GM23338 (cell line): ENCODE measurements around the gene OSBPL5.

Experiments
- CTCF ChIP-seq, 2 experiments: fragments of 200-600 bp in 1 of 2; sonication (generic) in 1 of 2; conservative IDR thresholded peaks; 2 replicates each; pipeline versions ENCODE4 v1.5.1 to v1.6.1; 2016 to 2017; ENCODE audit warnings: antibody characterized with exemption in 2 of 2, low read depth in 2 of 2, mild to moderate bottlenecking in 2 of 2, moderate library complexity in 1 of 2
- EZH2 ChIP-seq: fragments of 200-600 bp; sonication (generic); IDR thresholded peaks from one replicate; pipeline ENCODE4 v1.8.0; 2017; ENCODE audit warnings: antibody characterized with exemption, mild to moderate bottlenecking, low read depth; ENCODE audit not compliant: unreplicated experiment
- EZH2phosphoT487 ChIP-seq: fragments of 200-600 bp; sonication (generic); IDR thresholded peaks from one replicate; pipeline ENCODE4 v1.8.1; 2018; ENCODE audit warnings: antibody characterized with exemption; ENCODE audit not compliant: unreplicated experiment
- JUNB ChIP-seq: IDR thresholded peaks from one replicate; pipeline ENCODE4 v1.6.1; 2016; ENCODE audit warnings: antibody characterized with exemption; ENCODE audit not compliant: unreplicated experiment
- POLR2AphosphoS5 ChIP-seq: IDR thresholded peaks from 2 replicates; pipeline ENCODE4 v1.6.1; 2016; ENCODE audit warnings: antibody characterized with exemption, low read depth
- ZNF331 ChIP-seq: fragments of 250-450 bp; sonication (Bioruptor Pico); IDR thresholded peaks from 2 replicates; pipeline ENCODE4 v1.5.0; 2020; ENCODE audit warnings: low read depth, mild to moderate bottlenecking, moderate library complexity
- TF ChIP-seq, protein P1 (sequence below): IDR thresholded peaks from one replicate; pipeline ENCODE4 v1.6.1; 2018; ENCODE audit warnings: antibody characterized with exemption; ENCODE audit not compliant: unreplicated experiment

DNA sequence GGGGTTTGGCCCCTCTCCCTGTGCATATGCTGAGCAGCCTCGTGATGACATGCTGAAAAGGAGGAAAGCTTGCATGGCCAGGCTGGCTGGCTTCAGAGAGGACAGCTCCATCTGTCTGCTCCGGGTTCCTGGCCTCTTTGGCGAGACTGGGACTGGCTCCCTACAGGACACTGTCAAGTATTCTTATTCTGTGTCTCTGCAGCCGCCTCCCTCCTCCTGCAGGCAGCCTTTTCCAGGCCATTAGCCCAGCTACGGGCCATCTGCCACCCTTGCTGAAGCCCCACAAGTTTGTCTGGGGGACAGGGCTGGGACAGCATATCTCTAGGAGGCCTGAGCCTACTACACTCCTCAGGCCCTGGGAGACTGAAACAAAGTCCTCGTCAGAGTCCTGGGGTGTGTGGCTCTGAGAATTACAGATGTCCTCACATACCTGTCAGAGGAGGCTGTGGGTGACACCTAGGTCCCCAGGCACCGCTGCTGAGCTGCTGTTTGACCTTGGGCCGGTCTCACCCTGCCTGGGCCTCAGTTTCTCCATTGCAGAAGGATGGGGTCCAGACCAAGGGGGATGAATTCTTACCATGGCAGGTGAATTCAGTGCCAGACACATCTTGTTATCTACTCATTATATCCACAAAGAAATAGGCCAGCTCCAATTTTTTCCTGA, 42.5 kb upstream of the OSBPL5 start:
- TF ChIP-seq POLR2AphosphoS5 (no peak), CTCF (conservative IDR thresholded peaks at IDR 0.05; ENCODE audit: low read depth in 2 of 2) (no peak), JUNB (no peak), EZH2phosphoT487 (no peak), EZH2 (no peak), ZNF331 (CRISPR knock-in tag) (no peak)
- TF ChIP-seq, protein P1, sequence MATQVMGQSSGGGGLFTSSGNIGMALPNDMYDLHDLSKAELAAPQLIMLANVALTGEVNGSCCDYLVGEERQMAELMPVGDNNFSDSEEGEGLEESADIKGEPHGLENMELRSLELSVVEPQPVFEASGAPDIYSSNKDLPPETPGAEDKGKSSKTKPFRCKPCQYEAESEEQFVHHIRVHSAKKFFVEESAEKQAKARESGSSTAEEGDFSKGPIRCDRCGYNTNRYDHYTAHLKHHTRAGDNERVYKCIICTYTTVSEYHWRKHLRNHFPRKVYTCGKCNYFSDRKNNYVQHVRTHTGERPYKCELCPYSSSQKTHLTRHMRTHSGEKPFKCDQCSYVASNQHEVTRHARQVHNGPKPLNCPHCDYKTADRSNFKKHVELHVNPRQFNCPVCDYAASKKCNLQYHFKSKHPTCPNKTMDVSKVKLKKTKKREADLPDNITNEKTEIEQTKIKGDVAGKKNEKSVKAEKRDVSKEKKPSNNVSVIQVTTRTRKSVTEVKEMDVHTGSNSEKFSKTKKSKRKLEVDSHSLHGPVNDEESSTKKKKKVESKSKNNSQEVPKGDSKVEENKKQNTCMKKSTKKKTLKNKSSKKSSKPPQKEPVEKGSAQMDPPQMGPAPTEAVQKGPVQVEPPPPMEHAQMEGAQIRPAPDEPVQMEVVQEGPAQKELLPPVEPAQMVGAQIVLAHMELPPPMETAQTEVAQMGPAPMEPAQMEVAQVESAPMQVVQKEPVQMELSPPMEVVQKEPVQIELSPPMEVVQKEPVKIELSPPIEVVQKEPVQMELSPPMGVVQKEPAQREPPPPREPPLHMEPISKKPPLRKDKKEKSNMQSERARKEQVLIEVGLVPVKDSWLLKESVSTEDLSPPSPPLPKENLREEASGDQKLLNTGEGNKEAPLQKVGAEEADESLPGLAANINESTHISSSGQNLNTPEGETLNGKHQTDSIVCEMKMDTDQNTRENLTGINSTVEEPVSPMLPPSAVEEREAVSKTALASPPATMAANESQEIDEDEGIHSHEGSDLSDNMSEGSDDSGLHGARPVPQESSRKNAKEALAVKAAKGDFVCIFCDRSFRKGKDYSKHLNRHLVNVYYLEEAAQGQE, result no peak
